ENCODE results near the gene TAX1BP3.

DNA sequence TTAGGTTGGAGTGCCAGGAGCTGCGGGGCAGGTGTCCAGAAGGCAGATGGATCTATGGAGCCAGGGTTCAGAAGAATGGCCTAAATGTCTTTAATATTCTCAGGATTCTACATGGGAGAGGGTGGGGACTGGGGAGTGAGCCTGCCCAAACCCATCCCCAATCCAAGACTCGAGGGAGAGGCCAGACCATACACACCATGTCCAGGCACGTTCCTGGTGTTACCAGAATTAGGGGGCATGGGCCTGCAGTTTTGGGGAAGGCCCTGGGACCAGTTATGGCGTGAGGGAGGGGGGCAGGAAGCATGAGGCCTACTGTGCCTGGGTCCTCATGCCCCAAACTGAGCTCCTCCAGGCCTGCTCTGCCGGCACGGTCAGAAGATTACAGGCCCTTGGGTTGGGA, 1.9 kb downstream of the TAX1BP3 start:
- TF ChIP-seq TAF1 (IDR thresholded peaks at IDR 0.05; ENCODE audit: low read depth, low read length): no peak
- TF ChIP-seq POLR2A (IDR thresholded peaks at IDR 0.05; ENCODE audit: low read depth, low read length): no peak
- no peak for TF ChIP-seq SPI1 (IDR thresholded peaks at IDR 0.05; ENCODE audit: low read depth, low read length)
- TF ChIP-seq POLR2AphosphoS5 (IDR thresholded peaks at IDR 0.05; ENCODE audit: low read depth, low read length): no peak
- no peak for TF ChIP-seq PAX5 (IDR thresholded peaks at IDR 0.05; ENCODE audit: insufficient read depth, low read length, severe bottlenecking)
- no peak for TF ChIP-seq POU2F2 (IDR thresholded peaks at IDR 0.05; ENCODE audit: low read depth, low read length)

Measured in GM12891 (cell line).